GM06990 (cell line): ENCODE measurements around the gene KRT34.

Source experiments
- DNase-seq: peaks from one replicate; pipeline ENCODE4 v3.0.0-alpha.2; 2011; ENCODE audit not compliant: insufficient read length; ENCODE audit errors: extremely low read depth
- H3K27me3 ChIP-seq: replicated peaks from 2 replicates; pipeline ENCODE4 v1.6.0; 2011; ENCODE audit warnings: low read length; ENCODE audit not compliant: control insufficient read depth, insufficient read depth
- H3K36me3 ChIP-seq: 2 replicates; pipeline ENCODE4 v1.5.1; 2011; ENCODE audit warnings: low read length; ENCODE audit not compliant: control insufficient read depth, insufficient read depth
- H3K4me3 ChIP-seq: replicated peaks from 2 replicates; pipeline ENCODE4 v1.5.1; 2011; ENCODE audit warnings: low read depth, mild to moderate bottlenecking, control low read depth, low read length
- CTCF ChIP-seq: IDR thresholded peaks from 2 replicates; pipeline ENCODE4 v1.5.1; 2011; ENCODE audit warnings: low read length, control low read depth, mild to moderate bottlenecking, inconsistent platforms; ENCODE audit not compliant: insufficient read depth, poor library complexity, severe bottlenecking

The KRT34 gene

DNA sequence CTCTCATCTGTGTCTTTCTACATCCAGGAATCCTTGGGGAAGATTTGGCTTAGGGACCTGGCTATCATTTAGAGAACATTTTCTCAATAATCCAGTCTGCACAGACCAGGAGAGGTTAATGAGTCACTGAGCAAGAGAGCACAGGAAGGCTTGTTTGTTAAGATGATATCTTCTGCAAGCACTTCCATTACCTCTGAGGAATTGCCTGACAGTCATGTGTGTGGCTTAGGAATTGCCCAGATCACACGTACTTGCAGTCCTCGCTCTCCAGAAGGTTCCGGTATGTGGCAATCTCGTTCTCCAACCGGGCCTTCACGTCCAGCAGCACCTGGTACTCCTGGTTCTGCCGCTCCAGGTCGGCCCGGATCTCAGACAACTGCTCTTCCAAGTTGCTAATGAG is 39.0 kb upstream of the KRT34 start:
- H3K27me3 ChIP-seq = no peaks in the 10 kb centered on the region
- no peak for TF ChIP-seq CTCF
- no peak for DNase-seq
- H3K36me3 ChIP-seq = no peaks in the 10 kb centered on the region
- H3K4me3 ChIP-seq = no peak overlapping the region

GRCh38 chr17:41420134-41420533 is 38.0 kb upstream of the KRT34 start:
- no peak overlapping the region for H3K4me3 ChIP-seq
- H3K36me3 ChIP-seq = no peaks in the 10 kb centered on the region
- no peak for DNase-seq
- H3K27me3 ChIP-seq = no peaks in the 10 kb centered on the region
- no peak for TF ChIP-seq CTCF

GRCh38 chr17:41419716-41420115 is 37.6 kb upstream of the KRT34 start:
- no peaks in the 10 kb centered on the region for H3K36me3 ChIP-seq
- H3K4me3 ChIP-seq = no peak overlapping the region
- no peak for DNase-seq
- TF ChIP-seq CTCF = no peak
- H3K27me3 ChIP-seq = no peaks in the 10 kb centered on the region

DNA sequence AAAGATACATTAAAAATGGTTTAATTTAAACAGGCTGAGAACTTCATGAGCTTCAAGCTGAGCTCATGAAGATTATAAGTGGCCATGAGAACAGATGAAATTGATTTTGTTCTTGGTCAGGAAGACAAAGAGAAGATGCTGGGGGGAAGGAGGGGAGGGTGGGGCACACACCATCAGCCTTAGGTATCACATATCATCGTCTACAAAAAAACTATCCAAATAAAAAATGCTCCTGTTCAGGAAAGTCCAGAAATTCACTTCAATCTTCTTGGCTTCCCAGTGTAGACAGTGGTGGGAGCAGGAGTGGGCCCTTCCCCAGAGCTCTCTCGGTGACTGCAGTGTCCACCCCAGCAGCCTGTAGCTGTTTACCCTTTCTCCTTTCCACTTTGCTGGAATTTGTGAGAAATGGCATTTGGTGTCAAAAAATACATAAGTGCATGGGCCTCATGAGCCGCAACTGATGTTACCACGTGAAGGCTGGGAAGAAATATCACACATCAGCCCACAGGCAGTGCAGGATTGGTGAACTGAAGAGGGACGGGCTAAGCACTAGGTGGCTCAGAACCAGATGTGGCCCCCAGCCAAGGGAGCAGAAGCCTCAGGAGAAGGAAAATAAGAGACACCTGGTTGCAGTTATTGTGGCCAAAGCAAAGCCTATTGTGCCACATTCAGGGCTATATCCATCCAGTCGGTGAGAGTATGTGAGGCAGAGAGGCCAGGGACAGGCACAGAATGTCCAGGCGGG is 36.2 kb upstream of the KRT34 start:
- H3K36me3 ChIP-seq = no peaks in the 10 kb centered on the region
- no peak overlapping the region for H3K4me3 ChIP-seq
- TF ChIP-seq CTCF = no peak
- no peak for DNase-seq
- H3K27me3 ChIP-seq = no peaks in the 10 kb centered on the region

- H3K27me3 ChIP-seq = no peaks in the 10 kb centered on the region
- no peak for DNase-seq
- TF ChIP-seq CTCF = peak; percentile 75
- no peaks in the 10 kb centered on the region for H3K36me3 ChIP-seq
- H3K4me3 ChIP-seq = no peak overlapping the region
These were observed 35.5 kb upstream of the KRT34 start for GRCh38 chr17:41417576-41418015.

DNA sequence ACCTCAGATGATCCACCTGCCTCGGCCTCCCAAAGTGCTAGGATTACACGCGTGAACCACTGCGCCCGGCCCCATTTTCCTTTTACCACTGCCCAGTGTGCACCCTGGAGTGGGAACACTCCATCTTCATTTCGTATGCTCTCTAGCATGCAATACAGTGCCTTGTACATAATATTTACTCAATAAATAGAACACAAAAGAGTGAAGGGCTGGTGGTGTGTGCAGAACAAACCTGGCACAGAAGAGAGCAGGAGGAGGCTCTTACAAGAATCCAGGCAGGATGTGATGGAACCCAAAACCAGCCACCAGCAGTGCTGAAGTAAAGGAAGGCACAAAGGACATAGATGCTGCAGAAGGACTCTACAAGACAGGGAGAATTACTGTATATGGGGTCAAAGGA is 35.0 kb upstream of the KRT34 start:
- Histone ChIP-seq H3K36me3 (no peaks in the 10 kb centered on the region), H3K4me3 (no peak overlapping the region), H3K27me3 (no peaks in the 10 kb centered on the region)
- DNase-seq = no peak
- TF ChIP-seq CTCF = no peak
